ENCODE data around the gene PLD5. TPM values are rescaled to one million over a fixed set of nuclear protein-coding genes. Genes with fewer than 3 reads are reported as not detected.

PLD5 gene
- total RNA-seq, 2 donors from 2014 or later, result 0.05 to 1.0 TPM

GRCh38 chr1:242556276-242556675 lies 31.8 kb upstream of the PLD5 start:
- H3K4me1 ChIP-seq (replicated peaks), result no peaks in the 10 kb centered on the region
- TF ChIP-seq POLR2A (IDR thresholded peaks at IDR 0.05), result no peak
- TF ChIP-seq POLR2AphosphoS5 (IDR thresholded peaks at IDR 0.05), result no peak
- no peak for TF ChIP-seq CTCF (IDR thresholded peaks at IDR 0.05)
- H3K27me3 ChIP-seq (replicated peaks; ENCODE audit: insufficient read depth), result no peaks in the 10 kb centered on the region
- no peak for DNase-seq (ENCODE audit: low spot score)
- no peak overlapping the region for H3K27ac ChIP-seq
- intact Hi-C loops (cut with DNase I), result no loop called here
- H3K36me3 ChIP-seq, result no peaks in the 10 kb centered on the region
- H3K4me3 ChIP-seq, result no peak overlapping the region
- no peaks in the 10 kb centered on the region for H3K9me3 ChIP-seq

- 46% methylated on average over 6 of the region's 6 CpGs for WGBS
- DNase-seq (ENCODE audit: low spot score), result no peak
These were observed 30.1 kb upstream of the PLD5 start for GRCh38 chr1:242554577-242554976.

GRCh38 chr1:242546849-242547729 lies 22.6 kb upstream of the PLD5 start:
- intact Hi-C loops (cut with DNase I), result no loop called here
- WGBS, result 64% methylated on average over 6 of the region's 6 CpGs

More at GRCh38 chr1:242554577-242554976, 30.1 kb upstream of the PLD5 start:
- H3K4me3 ChIP-seq, result no peak overlapping the region
- no peaks in the 10 kb centered on the region for H3K4me1 ChIP-seq (replicated peaks)
- no peaks in the 10 kb centered on the region for H3K9me3 ChIP-seq
- no peaks in the 10 kb centered on the region for H3K27me3 ChIP-seq (replicated peaks; ENCODE audit: insufficient read depth)
- H3K27ac ChIP-seq, result no peak overlapping the region
- intact Hi-C loops (cut with DNase I), result no loop called here
- no peak for TF ChIP-seq POLR2A (IDR thresholded peaks at IDR 0.05)
- no peak for TF ChIP-seq CTCF (IDR thresholded peaks at IDR 0.05)
- no peak for TF ChIP-seq POLR2AphosphoS5 (IDR thresholded peaks at IDR 0.05)
- no peaks in the 10 kb centered on the region for H3K36me3 ChIP-seq

GRCh38 chr1:242546441-242546840 lies 21.9 kb upstream of the PLD5 start:
- Histone ChIP-seq H3K4me1 (replicated peaks) (no peaks in the 10 kb centered on the region), H3K27ac (no peak overlapping the region), H3K4me3 (no peak overlapping the region), H3K9me3 (no peaks in the 10 kb centered on the region), H3K27me3 (replicated peaks; ENCODE audit: insufficient read depth) (no peaks in the 10 kb centered on the region), H3K36me3 (no peaks in the 10 kb centered on the region)
- no peak for DNase-seq (ENCODE audit: low spot score)
- TF ChIP-seq CTCF (IDR thresholded peaks at IDR 0.05) (no peak), POLR2A (IDR thresholded peaks at IDR 0.05) (no peak), POLR2AphosphoS5 (IDR thresholded peaks at IDR 0.05) (no peak)
- WGBS, result 95% methylated on average over 3 of the region's 3 CpGs
- intact Hi-C loops (cut with DNase I), result no loop called here

More at GRCh38 chr1:242546849-242547729, 22.6 kb upstream of the PLD5 start:
- TF ChIP-seq POLR2AphosphoS5 (IDR thresholded peaks at IDR 0.05), result no peak
- TF ChIP-seq POLR2A (IDR thresholded peaks at IDR 0.05), result no peak
- no peak for TF ChIP-seq CTCF (IDR thresholded peaks at IDR 0.05)
- no peaks in the 10 kb centered on the region for H3K9me3 ChIP-seq
- no peak for DNase-seq (ENCODE audit: low spot score)
- no peak overlapping the region for H3K4me3 ChIP-seq
- no peaks in the 10 kb centered on the region for H3K4me1 ChIP-seq (replicated peaks)
- H3K27ac ChIP-seq, result no peak overlapping the region
- no peaks in the 10 kb centered on the region for H3K27me3 ChIP-seq (replicated peaks; ENCODE audit: insufficient read depth)
- no peaks in the 10 kb centered on the region for H3K36me3 ChIP-seq

GRCh38 chr1:242544071-242544470 lies 19.6 kb upstream of the PLD5 start:
- intact Hi-C loops (cut with DNase I), result no loop called here

More at GRCh38 chr1:242544071-242544470, 19.6 kb upstream of the PLD5 start:
- no peak overlapping the region for H3K4me3 ChIP-seq
- 52% methylated on average over 2 of the region's 2 CpGs for WGBS
- H3K9me3 ChIP-seq, result no peaks in the 10 kb centered on the region
- no peak for TF ChIP-seq POLR2A (IDR thresholded peaks at IDR 0.05)
- no peak for TF ChIP-seq POLR2AphosphoS5 (IDR thresholded peaks at IDR 0.05)
- no peak for TF ChIP-seq CTCF (IDR thresholded peaks at IDR 0.05)
- no peaks in the 10 kb centered on the region for H3K36me3 ChIP-seq
- DNase-seq (ENCODE audit: low spot score), result no peak
- no peaks in the 10 kb centered on the region for H3K4me1 ChIP-seq (replicated peaks)
- H3K27me3 ChIP-seq (replicated peaks; ENCODE audit: insufficient read depth), result no peaks in the 10 kb centered on the region
- no peak overlapping the region for H3K27ac ChIP-seq
